ENCODE data around the gene PKD2L1.

PKD2L1 gene

GRCh38 chr10:100342627-100342972 is 12.6 kb upstream of the PKD2L1 start:
- H3K9ac ChIP-seq (ENCODE audit: low read depth, low read length), result no peak overlapping the region
- no peak overlapping the region for H3K27ac ChIP-seq (ENCODE audit: low read depth, low read length)
- WGBS, result 82% methylated on average over 7 of the region's 7 CpGs

GRCh38 chr10:100341953-100342626 is 12.1 kb upstream of the PKD2L1 start:
- Histone ChIP-seq H3K27me3 (ENCODE audit: insufficient read depth, low read length) (no peaks in the 10 kb centered on the region), H3K4me1 (ENCODE audit: insufficient read depth, low read length) (peaks cover 15% of the 10 kb centered on the region), H3K4me3 (ENCODE audit: low read length) (no peak overlapping the region), H3K27ac (ENCODE audit: low read depth, low read length) (no peak overlapping the region), H3K9ac (ENCODE audit: low read depth, low read length) (no peak overlapping the region), H3K36me3 (ENCODE audit: insufficient read depth, low read length) (no peaks in the 10 kb centered on the region), H3K9me3 (ENCODE audit: insufficient read depth, low read depth, low read length) (no peaks in the 10 kb centered on the region)
- WGBS, result 58% methylated on average over 9 of the region's 9 CpGs

More at GRCh38 chr10:100342627-100342972, 12.6 kb upstream of the PKD2L1 start:
- Histone ChIP-seq H3K4me1 (ENCODE audit: insufficient read depth, low read length) (peaks cover 15% of the 10 kb centered on the region), H3K9me3 (ENCODE audit: insufficient read depth, low read depth, low read length) (no peaks in the 10 kb centered on the region), H3K36me3 (ENCODE audit: insufficient read depth, low read length) (no peaks in the 10 kb centered on the region), H3K4me3 (ENCODE audit: low read length) (no peak overlapping the region), H3K27me3 (ENCODE audit: insufficient read depth, low read length) (no peaks in the 10 kb centered on the region)

- Histone ChIP-seq H3K4me1 (ENCODE audit: insufficient read depth, low read length) (peaks cover 15% of the 10 kb centered on the region), H3K4me3 (ENCODE audit: low read length) (no peak overlapping the region), H3K9me3 (ENCODE audit: insufficient read depth, low read depth, low read length) (no peaks in the 10 kb centered on the region), H3K27ac (ENCODE audit: low read depth, low read length) (no peak overlapping the region; the same call in 1 of the 2 replicates), H3K36me3 (ENCODE audit: insufficient read depth, low read length) (no peaks in the 10 kb centered on the region), H3K27me3 (ENCODE audit: insufficient read depth, low read length) (no peaks in the 10 kb centered on the region), H3K9ac (ENCODE audit: low read depth, low read length) (no peak overlapping the region)
- 81% methylated on average over 12 of the region's 12 CpGs for WGBS
Measured at GRCh38 chr10:100340948-100341847, 11.2 kb upstream of the PKD2L1 start.

- H3K9ac ChIP-seq (ENCODE audit: low read depth, low read length), result no peak overlapping the region
- H3K9me3 ChIP-seq (ENCODE audit: insufficient read depth, low read depth, low read length), result no peaks in the 10 kb centered on the region
- H3K27ac ChIP-seq (ENCODE audit: low read depth, low read length), result no peak overlapping the region
- no peaks in the 10 kb centered on the region for H3K36me3 ChIP-seq (ENCODE audit: insufficient read depth, low read length)
- no peaks in the 10 kb centered on the region; the same call in 1 of the 2 replicates for H3K27me3 ChIP-seq (ENCODE audit: insufficient read depth, low read length)
- H3K4me3 ChIP-seq (ENCODE audit: low read length), result no peak overlapping the region
- WGBS, result 73% methylated on average over 5 of the region's 5 CpGs
- peaks cover 7% of the 10 kb centered on the region; the same call in 1 of the 2 replicates for H3K4me1 ChIP-seq (ENCODE audit: insufficient read depth, low read length)
Measured at GRCh38 chr10:100339236-100339635, 9.2 kb upstream of the PKD2L1 start.

- H3K4me3 ChIP-seq (ENCODE audit: low read length), result no peak overlapping the region
- no peak overlapping the region for H3K27ac ChIP-seq (ENCODE audit: low read depth, low read length)
Measured at GRCh38 chr10:100338434-100339036, 8.5 kb upstream of the PKD2L1 start.

GRCh38 chr10:100334762-100335161 is 4.7 kb upstream of the PKD2L1 start:
- H3K9me3 ChIP-seq (ENCODE audit: insufficient read depth, low read depth, low read length), result no peaks in the 10 kb centered on the region
- no peak overlapping the region for H3K4me3 ChIP-seq (ENCODE audit: low read length)
- no peak overlapping the region for H3K27ac ChIP-seq (ENCODE audit: low read depth, low read length)
- no peak overlapping the region for H3K9ac ChIP-seq (ENCODE audit: low read depth, low read length)
- no peaks in the 10 kb centered on the region for H3K4me1 ChIP-seq (ENCODE audit: insufficient read depth, low read length)
- WGBS, result 92% methylated on average over 9 of the region's 9 CpGs
- H3K36me3 ChIP-seq (ENCODE audit: insufficient read depth, low read length), result no peaks in the 10 kb centered on the region
- H3K27me3 ChIP-seq (ENCODE audit: insufficient read depth, low read length), result peaks cover 4% of the 10 kb centered on the region; the same call in 1 of the 2 replicates

More at GRCh38 chr10:100338434-100339036, 8.5 kb upstream of the PKD2L1 start:
- peaks cover 7% of the 10 kb centered on the region; the same call in 1 of the 2 replicates for H3K4me1 ChIP-seq (ENCODE audit: insufficient read depth, low read length)
- no peaks in the 10 kb centered on the region for H3K9me3 ChIP-seq (ENCODE audit: insufficient read depth, low read depth, low read length)
- no peak overlapping the region for H3K9ac ChIP-seq (ENCODE audit: low read depth, low read length)
- no peaks in the 10 kb centered on the region for H3K36me3 ChIP-seq (ENCODE audit: insufficient read depth, low read length)
- no peaks in the 10 kb centered on the region; the same call in 1 of the 2 replicates for H3K27me3 ChIP-seq (ENCODE audit: insufficient read depth, low read length)
- WGBS, result 57% methylated on average over 4 of the region's 4 CpGs

- Histone ChIP-seq H3K4me1 (ENCODE audit: insufficient read depth, low read length) (no peaks in the 10 kb centered on the region), H3K4me3 (ENCODE audit: low read length) (no peak overlapping the region), H3K27me3 (ENCODE audit: insufficient read depth, low read length) (peaks cover 6% of the 10 kb centered on the region; the same call in 1 of the 2 replicates), H3K27ac (ENCODE audit: low read depth, low read length) (no peak overlapping the region), H3K36me3 (ENCODE audit: insufficient read depth, low read length) (no peaks in the 10 kb centered on the region), H3K9me3 (ENCODE audit: insufficient read depth, low read depth, low read length) (no peaks in the 10 kb centered on the region), H3K9ac (ENCODE audit: low read depth, low read length) (no peak overlapping the region)
- WGBS, result 91% methylated on average over 2 of the region's 2 CpGs
Measured at GRCh38 chr10:100333661-100334440, 3.8 kb upstream of the PKD2L1 start.

- Histone ChIP-seq H3K27ac (ENCODE audit: low read depth, low read length) (no peak overlapping the region), H3K9ac (ENCODE audit: low read depth, low read length) (no peak overlapping the region), H3K9me3 (ENCODE audit: insufficient read depth, low read depth, low read length) (no peaks in the 10 kb centered on the region), H3K36me3 (ENCODE audit: insufficient read depth, low read length) (no peaks in the 10 kb centered on the region), H3K27me3 (ENCODE audit: insufficient read depth, low read length) (peaks cover 9% of the 10 kb centered on the region; the same call in 1 of the 2 replicates), H3K4me3 (ENCODE audit: low read length) (no peak overlapping the region), H3K4me1 (ENCODE audit: insufficient read depth, low read length) (no peaks in the 10 kb centered on the region)
- whole genome bisulfite sequencing, result 62% methylated on average over 4 of the region's 4 CpGs
Measured at GRCh38 chr10:100333106-100333505, 3.1 kb upstream of the PKD2L1 start.

GRCh38 chr10:100328198-100328597 is 1.8 kb downstream of the PKD2L1 start:
- no peaks in the 10 kb centered on the region for H3K9me3 ChIP-seq (ENCODE audit: insufficient read depth, low read depth, low read length)
- H3K4me1 ChIP-seq (ENCODE audit: insufficient read depth, low read length), result no peaks in the 10 kb centered on the region
- H3K27me3 ChIP-seq (ENCODE audit: insufficient read depth, low read length), result peaks cover 42% of the 10 kb centered on the region
- H3K4me3 ChIP-seq (ENCODE audit: low read length), result no peak overlapping the region
- H3K27ac ChIP-seq (ENCODE audit: low read depth, low read length), result no peak overlapping the region
- 65% methylated on average over 5 of the region's 5 CpGs for WGBS
- H3K36me3 ChIP-seq (ENCODE audit: insufficient read depth, low read length), result no peaks in the 10 kb centered on the region
- no peak overlapping the region for H3K9ac ChIP-seq (ENCODE audit: low read depth, low read length)

- Histone ChIP-seq H3K36me3 (ENCODE audit: insufficient read depth, low read length) (no peaks in the 10 kb centered on the region), H3K4me1 (ENCODE audit: insufficient read depth, low read length) (no peaks in the 10 kb centered on the region), H3K27ac (ENCODE audit: low read depth, low read length) (no peak overlapping the region), H3K4me3 (ENCODE audit: low read length) (no peak overlapping the region), H3K9ac (ENCODE audit: low read depth, low read length) (no peak overlapping the region), H3K27me3 (ENCODE audit: insufficient read depth, low read length) (peaks cover 42% of the 10 kb centered on the region), H3K9me3 (ENCODE audit: insufficient read depth, low read depth, low read length) (no peaks in the 10 kb centered on the region)
- 90% methylated on average over 3 of the region's 3 CpGs for WGBS
Measured at GRCh38 chr10:100327718-100328009, 2.4 kb downstream of the PKD2L1 start.

Measured in HUES64 (cell line).